Upper lobe of right lung (tissue), 1 donor: Measurements from ENCODE around the gene STARD13. TPM values are rescaled to one million over a fixed set of nuclear protein-coding genes. Genes with fewer than 3 reads are reported as not detected.

Source experiments
- ATAC-seq: fragments of 200-7000 bp; cut with Tn5 transposase; one replicate; pipeline ENCODE4 v1.9.1; 2020; ENCODE audit warnings: mild to moderate bottlenecking, moderate library complexity
- DNase-seq: peaks from one replicate; pipeline ENCODE4 v3.0.0-alpha.2; 2020
- H3K27ac ChIP-seq: fragments of 200-600 bp; one replicate; pipeline ENCODE4 v1.8.0; 2022
- H3K27me3 ChIP-seq: fragments of 200-600 bp; one replicate; pipeline ENCODE4 v1.8.0; 2022; ENCODE audit warnings: mild to moderate bottlenecking
- H3K36me3 ChIP-seq: fragments of 200-600 bp; one replicate; pipeline ENCODE4 v1.8.0; 2022
- H3K4me1 ChIP-seq: fragments of 200-600 bp; one replicate; pipeline ENCODE4 v1.8.0; 2022
- H3K4me3 ChIP-seq: fragments of 200-600 bp; one replicate; pipeline ENCODE4 v1.8.0; 2022; ENCODE audit warnings: mild to moderate bottlenecking
- H3K9me3 ChIP-seq: fragments of 200-600 bp; one replicate; pipeline ENCODE4 v1.8.0; 2022
- CTCF ChIP-seq: fragments of 200-600 bp; IDR thresholded peaks from one replicate; pipeline ENCODE4 v1.8.0; 2022; ENCODE audit warnings: antibody characterized with exemption
- intact Hi-C: fragments of 100-400 bp; cut with DNase I; formaldehyde crosslinking; loops from one replicate; pipeline ENCODE4 v1.11.0; 2022
- total RNA-seq: library from RNA; stranded (reverse); fragmentation: NEBNext Ultra II Directional; extraction: Animal tissue kit (Norgen Biotek cat#: 25700); gene quantifications from one replicate; pipeline ENCODE4 v1.2.1, GENCODE V29; 2021
- donor health status: DM: no; HTN: yes; CAD: no; lungs with severe emphysema.

Gene STARD13
- total RNA-seq, 1 donor from 2014 or later: 60.4 TPM

GRCh38 chr13:33123066-33123859 is 162.3 kb downstream of the STARD13 start:
- ATAC-seq: peak; percentile 74
- intact Hi-C loops: no loop called here
- H3K4me3 ChIP-seq: no peak overlapping the region
- H3K27ac ChIP-seq: peak overlapping the region; percentile 45
- H3K27me3 ChIP-seq: no peaks in the 10 kb centered on the region
- H3K36me3 ChIP-seq: peaks cover 25% of the 10 kb centered on the region
- H3K4me1 ChIP-seq: peaks cover 52% of the 10 kb centered on the region
- H3K9me3 ChIP-seq: no peaks in the 10 kb centered on the region
- no peak for DNase-seq
- TF ChIP-seq CTCF: no peak

GRCh38 chr13:33119856-33120543 is 165.6 kb downstream of the STARD13 start:
- no peak overlapping the region for H3K27ac ChIP-seq

GRCh38 chr13:33119022-33119781 is 166.4 kb downstream of the STARD13 start:
- DNase-seq: no peak
- TF ChIP-seq CTCF: no peak

More at GRCh38 chr13:33119856-33120543, 165.6 kb downstream of the STARD13 start:
- DNase-seq (no peak), ATAC-seq (no peak)
- TF ChIP-seq CTCF: no peak
- intact Hi-C loops: no loop called here
- Histone ChIP-seq H3K36me3 (peaks cover 56% of the 10 kb centered on the region), H3K9me3 (no peaks in the 10 kb centered on the region), H3K4me3 (no peak overlapping the region), H3K4me1 (peaks cover 23% of the 10 kb centered on the region), H3K27me3 (no peaks in the 10 kb centered on the region)

GRCh38 chr13:33116321-33117010 is 169.1 kb downstream of the STARD13 start:
- peaks cover 78% of the 10 kb centered on the region for H3K36me3 ChIP-seq
- no peak for ATAC-seq
- no peak overlapping the region for H3K27ac ChIP-seq

More at GRCh38 chr13:33119022-33119781, 166.4 kb downstream of the STARD13 start:
- Histone ChIP-seq H3K4me3 (no peak overlapping the region), H3K27me3 (no peaks in the 10 kb centered on the region), H3K27ac (no peak overlapping the region), H3K9me3 (no peaks in the 10 kb centered on the region), H3K36me3 (peaks cover 63% of the 10 kb centered on the region), H3K4me1 (peaks cover 19% of the 10 kb centered on the region)
- ATAC-seq: no peak
- intact Hi-C loops: no loop called here

More at GRCh38 chr13:33116321-33117010, 169.1 kb downstream of the STARD13 start:
- Histone ChIP-seq H3K4me3 (no peak overlapping the region), H3K4me1 (peaks cover 10% of the 10 kb centered on the region), H3K27me3 (no peaks in the 10 kb centered on the region), H3K9me3 (no peaks in the 10 kb centered on the region)
- intact Hi-C loops: no loop called here
- no peak for TF ChIP-seq CTCF
- no peak for DNase-seq
